ENCODE measurements around the gene NDUFA11.

NDUFA11 gene

GRCh38 chr19:5903624-5904351 is at the start of gene NDUFA11:
Gene NDUFA11 (minus strand): TSS chr19:5903790. CDS start chr19:5903708, 82 bp downstream.
- peak; percentile 96 for DNase-seq (ENCODE audit: low spot score)

- DNase-seq (ENCODE audit: low spot score) = no peak
These were observed 49.5 kb upstream of the NDUFA11 start for GRCh38 chr19:5953030-5953589.

- DNase-seq (ENCODE audit: low spot score) = no peak
These were observed 48.8 kb upstream of the NDUFA11 start for GRCh38 chr19:5952193-5953029.

- no peak for DNase-seq (ENCODE audit: low spot score)
These were observed 47.8 kb upstream of the NDUFA11 start for GRCh38 chr19:5951338-5951861.

GRCh38 chr19:5950741-5951140 is 47.2 kb upstream of the NDUFA11 start:
- DNase-seq (ENCODE audit: low spot score) = no peak

- DNase-seq (ENCODE audit: low spot score) = no peak
These were observed 46.3 kb upstream of the NDUFA11 start for GRCh38 chr19:5949792-5950305.

GRCh38 chr19:5948752-5949564 is 45.4 kb upstream of the NDUFA11 start:
- no peak for DNase-seq (ENCODE audit: low spot score)

GRCh38 chr19:5947435-5947834 is 43.8 kb upstream of the NDUFA11 start:
- peak; percentile 29 for DNase-seq (ENCODE audit: low spot score)

- no peak for DNase-seq (ENCODE audit: low spot score)
These were observed 40.0 kb upstream of the NDUFA11 start for GRCh38 chr19:5943623-5944022.

GRCh38 chr19:5943045-5943444 is 39.5 kb upstream of the NDUFA11 start:
- no peak for DNase-seq (ENCODE audit: low spot score)

- DNase-seq (ENCODE audit: low spot score) = no peak
These were observed 38.1 kb upstream of the NDUFA11 start for GRCh38 chr19:5941673-5942072.

GRCh38 chr19:5940260-5941208 is 36.9 kb upstream of the NDUFA11 start:
- DNase-seq (ENCODE audit: low spot score) = no peak

GRCh38 chr19:5937550-5937949 is 34.0 kb upstream of the NDUFA11 start:
- DNase-seq (ENCODE audit: low spot score) = no peak

- DNase-seq (ENCODE audit: low spot score) = no peak
These were observed 32.7 kb upstream of the NDUFA11 start for GRCh38 chr19:5936292-5936592.

GRCh38 chr19:5935473-5936291 is 32.1 kb upstream of the NDUFA11 start:
- DNase-seq (ENCODE audit: low spot score) = no peak

GRCh38 chr19:5934774-5935472 is 31.3 kb upstream of the NDUFA11 start:
- peak; percentile 68 for DNase-seq (ENCODE audit: low spot score)

- DNase-seq (ENCODE audit: low spot score) = no peak
These were observed 30.4 kb upstream of the NDUFA11 start for GRCh38 chr19:5934069-5934401.

GRCh38 chr19:5933391-5934068 is 29.9 kb upstream of the NDUFA11 start:
- no peak for DNase-seq (ENCODE audit: low spot score)
